ENCODE results near the gene TEX22.

Gene TEX22

GRCh38 chr14:105389534-105389933 lies 8.8 kb upstream of the TEX22 start:
- TF ChIP-seq SNAI2 (CRISPR knock-in tag; IDR thresholded peaks at IDR 0.05) (no peak), ZFP3 (CRISPR knock-in tag; IDR thresholded peaks at IDR 0.05) (no peak), BACH2 (CRISPR knock-in tag; IDR thresholded peaks at IDR 0.05; ENCODE audit: borderline replicate concordance) (no peak), RARB (CRISPR knock-in tag; IDR thresholded peaks at IDR 0.05) (no peak), CSDC2 (CRISPR knock-in tag; IDR thresholded peaks at IDR 0.05) (no peak), TOX (CRISPR knock-in tag; IDR thresholded peaks at IDR 0.05; ENCODE audit: borderline replicate concordance) (no peak), ISL1 (CRISPR knock-in tag; IDR thresholded peaks at IDR 0.05) (no peak), ZC3H10 (CRISPR knock-in tag; IDR thresholded peaks at IDR 0.05) (no peak), ESRRG (CRISPR knock-in tag; IDR thresholded peaks at IDR 0.05) (no peak), ARNTL (CRISPR knock-in tag; IDR thresholded peaks at IDR 0.05; ENCODE audit: borderline replicate concordance, low read depth) (no peak)
- TF ChIP-seq, protein P1, sequence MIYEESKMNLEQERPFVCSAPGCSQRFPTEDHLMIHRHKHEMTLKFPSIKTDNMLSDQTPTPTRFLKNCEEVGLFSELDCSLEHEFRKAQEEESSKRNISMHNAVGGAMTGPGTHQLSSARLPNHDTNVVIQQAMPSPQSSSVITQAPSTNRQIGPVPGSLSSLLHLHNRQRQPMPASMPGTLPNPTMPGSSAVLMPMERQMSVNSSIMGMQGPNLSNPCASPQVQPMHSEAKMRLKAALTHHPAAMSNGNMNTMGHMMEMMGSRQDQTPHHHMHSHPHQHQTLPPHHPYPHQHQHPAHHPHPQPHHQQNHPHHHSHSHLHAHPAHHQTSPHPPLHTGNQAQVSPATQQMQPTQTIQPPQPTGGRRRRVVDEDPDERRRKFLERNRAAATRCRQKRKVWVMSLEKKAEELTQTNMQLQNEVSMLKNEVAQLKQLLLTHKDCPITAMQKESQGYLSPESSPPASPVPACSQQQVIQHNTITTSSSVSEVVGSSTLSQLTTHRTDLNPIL (CRISPR knock-in tag; IDR thresholded peaks at IDR 0.05; ENCODE audit: low read depth) = no peak
- TF ChIP-seq, protein P2, sequence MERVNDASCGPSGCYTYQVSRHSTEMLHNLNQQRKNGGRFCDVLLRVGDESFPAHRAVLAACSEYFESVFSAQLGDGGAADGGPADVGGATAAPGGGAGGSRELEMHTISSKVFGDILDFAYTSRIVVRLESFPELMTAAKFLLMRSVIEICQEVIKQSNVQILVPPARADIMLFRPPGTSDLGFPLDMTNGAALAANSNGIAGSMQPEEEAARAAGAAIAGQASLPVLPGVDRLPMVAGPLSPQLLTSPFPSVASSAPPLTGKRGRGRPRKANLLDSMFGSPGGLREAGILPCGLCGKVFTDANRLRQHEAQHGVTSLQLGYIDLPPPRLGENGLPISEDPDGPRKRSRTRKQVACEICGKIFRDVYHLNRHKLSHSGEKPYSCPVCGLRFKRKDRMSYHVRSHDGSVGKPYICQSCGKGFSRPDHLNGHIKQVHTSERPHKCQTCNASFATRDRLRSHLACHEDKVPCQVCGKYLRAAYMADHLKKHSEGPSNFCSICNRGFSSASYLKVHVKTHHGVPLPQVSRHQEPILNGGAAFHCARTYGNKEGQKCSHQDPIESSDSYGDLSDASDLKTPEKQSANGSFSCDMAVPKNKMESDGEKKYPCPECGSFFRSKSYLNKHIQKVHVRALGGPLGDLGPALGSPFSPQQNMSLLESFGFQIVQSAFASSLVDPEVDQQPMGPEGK (CRISPR knock-in tag; IDR thresholded peaks at IDR 0.05; ENCODE audit: borderline replicate concordance) = no peak
- ATAC-seq = no peak

GRCh38 chr14:105389976-105390848 lies 8.1 kb upstream of the TEX22 start:
- no peak for ATAC-seq
- TF ChIP-seq, protein P3, sequence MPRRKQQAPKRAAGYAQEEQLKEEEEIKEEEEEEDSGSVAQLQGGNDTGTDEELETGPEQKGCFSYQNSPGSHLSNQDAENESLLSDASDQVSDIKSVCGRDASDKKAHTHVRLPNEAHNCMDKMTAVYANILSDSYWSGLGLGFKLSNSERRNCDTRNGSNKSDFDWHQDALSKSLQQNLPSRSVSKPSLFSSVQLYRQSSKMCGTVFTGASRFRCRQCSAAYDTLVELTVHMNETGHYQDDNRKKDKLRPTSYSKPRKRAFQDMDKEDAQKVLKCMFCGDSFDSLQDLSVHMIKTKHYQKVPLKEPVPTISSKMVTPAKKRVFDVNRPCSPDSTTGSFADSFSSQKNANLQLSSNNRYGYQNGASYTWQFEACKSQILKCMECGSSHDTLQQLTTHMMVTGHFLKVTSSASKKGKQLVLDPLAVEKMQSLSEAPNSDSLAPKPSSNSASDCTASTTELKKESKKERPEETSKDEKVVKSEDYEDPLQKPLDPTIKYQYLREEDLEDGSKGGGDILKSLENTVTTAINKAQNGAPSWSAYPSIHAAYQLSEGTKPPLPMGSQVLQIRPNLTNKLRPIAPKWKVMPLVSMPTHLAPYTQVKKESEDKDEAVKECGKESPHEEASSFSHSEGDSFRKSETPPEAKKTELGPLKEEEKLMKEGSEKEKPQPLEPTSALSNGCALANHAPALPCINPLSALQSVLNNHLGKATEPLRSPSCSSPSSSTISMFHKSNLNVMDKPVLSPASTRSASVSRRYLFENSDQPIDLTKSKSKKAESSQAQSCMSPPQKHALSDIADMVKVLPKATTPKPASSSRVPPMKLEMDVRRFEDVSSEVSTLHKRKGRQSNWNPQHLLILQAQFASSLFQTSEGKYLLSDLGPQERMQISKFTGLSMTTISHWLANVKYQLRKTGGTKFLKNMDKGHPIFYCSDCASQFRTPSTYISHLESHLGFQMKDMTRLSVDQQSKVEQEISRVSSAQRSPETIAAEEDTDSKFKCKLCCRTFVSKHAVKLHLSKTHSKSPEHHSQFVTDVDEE (CRISPR knock-in tag; IDR thresholded peaks at IDR 0.05) = no peak
- TF ChIP-seq, protein P1 (CRISPR knock-in tag; IDR thresholded peaks at IDR 0.05; ENCODE audit: low read depth) = no peak
- no peak for TF ChIP-seq CSDC2 (CRISPR knock-in tag; IDR thresholded peaks at IDR 0.05)
- TF ChIP-seq TCF4 (CRISPR knock-in tag; IDR thresholded peaks at IDR 0.05; ENCODE audit: borderline replicate concordance) = no peak
- no peak for TF ChIP-seq CSRNP3 (CRISPR knock-in tag; IDR thresholded peaks at IDR 0.05)
- TF ChIP-seq ZFP3 (CRISPR knock-in tag; IDR thresholded peaks at IDR 0.05) = no peak
- TF ChIP-seq ISL1 (CRISPR knock-in tag; IDR thresholded peaks at IDR 0.05) = no peak
- TF ChIP-seq ARNTL (CRISPR knock-in tag; IDR thresholded peaks at IDR 0.05; ENCODE audit: borderline replicate concordance, low read depth) = no peak
- TF ChIP-seq RARB (CRISPR knock-in tag; IDR thresholded peaks at IDR 0.05) = no peak
- TF ChIP-seq ZNF70 (CRISPR knock-in tag; IDR thresholded peaks at IDR 0.05) = no peak
- TF ChIP-seq ZNF8 (CRISPR knock-in tag; IDR thresholded peaks at IDR 0.05) = no peak
- TF ChIP-seq SNAI2 (CRISPR knock-in tag; IDR thresholded peaks at IDR 0.05) = no peak
- TF ChIP-seq, protein P4, sequence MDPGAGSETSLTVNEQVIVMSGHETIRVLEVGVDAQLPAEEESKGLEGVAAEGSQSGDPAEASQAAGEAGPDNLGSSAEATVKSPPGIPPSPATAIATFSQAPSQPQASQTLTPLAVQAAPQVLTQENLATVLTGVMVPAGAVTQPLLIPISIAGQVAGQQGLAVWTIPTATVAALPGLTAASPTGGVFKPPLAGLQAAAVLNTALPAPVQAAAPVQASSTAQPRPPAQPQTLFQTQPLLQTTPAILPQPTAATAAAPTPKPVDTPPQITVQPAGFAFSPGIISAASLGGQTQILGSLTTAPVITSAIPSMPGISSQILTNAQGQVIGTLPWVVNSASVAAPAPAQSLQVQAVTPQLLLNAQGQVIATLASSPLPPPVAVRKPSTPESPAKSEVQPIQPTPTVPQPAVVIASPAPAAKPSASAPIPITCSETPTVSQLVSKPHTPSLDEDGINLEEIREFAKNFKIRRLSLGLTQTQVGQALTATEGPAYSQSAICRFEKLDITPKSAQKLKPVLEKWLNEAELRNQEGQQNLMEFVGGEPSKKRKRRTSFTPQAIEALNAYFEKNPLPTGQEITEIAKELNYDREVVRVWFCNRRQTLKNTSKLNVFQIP (CRISPR knock-in tag; IDR thresholded peaks at IDR 0.05; ENCODE audit: borderline replicate concordance, low read depth) = no peak
- no peak for TF ChIP-seq PPARA (CRISPR knock-in tag; IDR thresholded peaks at IDR 0.05; ENCODE audit: borderline replicate concordance)
- no peak for TF ChIP-seq ZNF565 (CRISPR knock-in tag; conservative IDR thresholded peaks at IDR 0.05; ENCODE audit: low read depth)
- no peak for TF ChIP-seq BACH2 (CRISPR knock-in tag; IDR thresholded peaks at IDR 0.05; ENCODE audit: borderline replicate concordance)
- no peak for TF ChIP-seq ZC3H10 (CRISPR knock-in tag; IDR thresholded peaks at IDR 0.05)
- no peak for TF ChIP-seq ZFP30 (CRISPR knock-in tag; IDR thresholded peaks at IDR 0.05)
